HG02981 (cell line): ENCODE data around the gene DEFB128.

Experiments
- ATAC-seq: cut with Tn5 transposase; IDR thresholded peaks from one replicate; pipeline ENCODE4 v1.9.1; 2021; ENCODE audit warnings: mild to moderate bottlenecking, moderate library complexity; ENCODE audit not compliant: unreplicated experiment

DEFB128 gene

GRCh38 chr20:157154-157553 lies 32.4 kb downstream of the DEFB128 start, which contains the start of gene DEFB127:
Gene DEFB127 (plus strand): TSS chr20:157454. CDS start chr20:157545, 91 bp downstream.
- ATAC-seq = no peak

- no peak for ATAC-seq
Observed at GRCh38 chr20:152131-152530, 37.4 kb downstream of the DEFB128 start.

- no peak for ATAC-seq
Observed at GRCh38 chr20:145877-146276, 43.6 kb downstream of the DEFB128 start.

- ATAC-seq = no peak
Observed at GRCh38 chr20:142290-142689, 47.2 kb downstream of the DEFB128 start, which contains the start of gene DEFB126. Gene DEFB126 (plus strand): TSS chr20:142590. CDS start chr20:142629, 39 bp downstream.
